DOHH2 (cell line): ENCODE results near the gene CHMP5.

ENCODE experiments used
- H3F3A ChIP-seq: fragments of 200-600 bp; sonication (generic), shearing (Covaris generic); 2 replicates; pipeline ENCODE4 v1.6.0; 2016; ENCODE audit warnings: antibody characterized with exemption, mild to moderate bottlenecking; ENCODE audit not compliant: control insufficient read depth, insufficient read depth
- H3K27ac ChIP-seq: fragments of 200-600 bp; sonication (generic); 2 replicates; pipeline ENCODE4 v1.5.1; 2014; ENCODE audit warnings: low read depth, mild to moderate bottlenecking, low read length, moderate library complexity
- H3K27me3 ChIP-seq: fragments of 200-600 bp; sonication (generic); 2 replicates; pipeline ENCODE4 v1.6.1; 2014; ENCODE audit warnings: mild to moderate bottlenecking, low read length, mixed read lengths; ENCODE audit not compliant: control insufficient read depth
- H3K36me3 ChIP-seq: fragments of 200-600 bp; sonication (generic); 2 replicates; pipeline ENCODE4 v1.6.1; 2014; ENCODE audit warnings: mild to moderate bottlenecking, low read length, moderate library complexity, mixed read lengths; ENCODE audit not compliant: control insufficient read depth
- H3K4me1 ChIP-seq: fragments of 200-600 bp; sonication (generic); 2 replicates; pipeline ENCODE4 v1.6.1; 2014; ENCODE audit warnings: mild to moderate bottlenecking, low read length, mixed read lengths; ENCODE audit not compliant: control insufficient read depth
- H3K4me2 ChIP-seq: fragments of 200-600 bp; sonication (generic); 2 replicates; pipeline ENCODE4 v1.6.0; 2014; ENCODE audit warnings: mild to moderate bottlenecking, low read length, moderate library complexity
- H3K4me3 ChIP-seq: fragments of 200-600 bp; sonication (generic); 2 replicates; pipeline ENCODE4 v1.5.1; 2014; ENCODE audit warnings: mild to moderate bottlenecking, low read length, mixed read lengths
- H3K79me2 ChIP-seq: fragments of 200-600 bp; sonication (generic); 2 replicates; pipeline ENCODE4 v1.6.1; 2014; ENCODE audit warnings: mild to moderate bottlenecking, low read length, mixed read lengths; ENCODE audit not compliant: control insufficient read depth
- H3K9me2 ChIP-seq: fragments of 200-600 bp; sonication (generic); replicated peaks from 2 replicates; pipeline ENCODE4 v1.6.1; 2014; ENCODE audit warnings: mild to moderate bottlenecking, low read length, mixed read lengths; ENCODE audit not compliant: control insufficient read depth
- H3K9me3 ChIP-seq: fragments of 200-600 bp; sonication (generic); 2 replicates; pipeline ENCODE4 v1.6.1; 2014; ENCODE audit warnings: antibody characterized with exemption, low read length, mixed read lengths; ENCODE audit not compliant: control insufficient read depth, insufficient read depth
- H4K20me1 ChIP-seq: fragments of 200-600 bp; sonication (generic); 2 replicates; pipeline ENCODE4 v1.6.0; 2014; ENCODE audit warnings: low read depth, mild to moderate bottlenecking, antibody characterized with exemption, low read length, moderate library complexity; ENCODE audit not compliant: control insufficient read depth, insufficient read depth
- EZH2phosphoT487 ChIP-seq: fragments of 200-600 bp; sonication (generic); IDR thresholded peaks from 2 replicates; pipeline ENCODE4 v1.6.1; 2017; ENCODE audit warnings: borderline replicate concordance, mild to moderate bottlenecking, antibody characterized with exemption, low read length, moderate library complexity, mixed read lengths
- TF ChIP-seq, protein P1 (sequence below): fragments of 200-600 bp; sonication (generic); IDR thresholded peaks from one replicate; pipeline ENCODE4 v1.5.1; 2014; ENCODE audit warnings: antibody characterized with exemption, mild to moderate bottlenecking, low read depth, low read length; ENCODE audit not compliant: poor library complexity, severe bottlenecking

Gene CHMP5

DNA sequence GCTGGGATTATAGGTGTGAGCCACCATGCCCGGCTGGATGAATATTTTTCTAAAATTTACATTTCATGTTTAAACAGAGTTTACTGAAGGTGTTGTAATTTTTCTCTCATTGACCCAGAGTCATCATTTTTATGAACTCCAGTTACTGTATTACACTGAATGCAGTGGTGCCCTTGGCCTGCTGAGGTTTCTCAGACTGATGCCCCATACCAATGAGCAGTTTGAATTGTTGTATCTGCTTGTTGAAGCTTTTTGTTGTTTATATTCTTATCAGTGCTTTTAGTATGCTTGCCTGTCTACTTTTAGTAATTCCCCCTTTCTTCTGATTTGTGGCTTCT is 55.4 kb downstream of the CHMP5 start:
- no peaks in the 10 kb centered on the region for H3K9me2 ChIP-seq

DNA sequence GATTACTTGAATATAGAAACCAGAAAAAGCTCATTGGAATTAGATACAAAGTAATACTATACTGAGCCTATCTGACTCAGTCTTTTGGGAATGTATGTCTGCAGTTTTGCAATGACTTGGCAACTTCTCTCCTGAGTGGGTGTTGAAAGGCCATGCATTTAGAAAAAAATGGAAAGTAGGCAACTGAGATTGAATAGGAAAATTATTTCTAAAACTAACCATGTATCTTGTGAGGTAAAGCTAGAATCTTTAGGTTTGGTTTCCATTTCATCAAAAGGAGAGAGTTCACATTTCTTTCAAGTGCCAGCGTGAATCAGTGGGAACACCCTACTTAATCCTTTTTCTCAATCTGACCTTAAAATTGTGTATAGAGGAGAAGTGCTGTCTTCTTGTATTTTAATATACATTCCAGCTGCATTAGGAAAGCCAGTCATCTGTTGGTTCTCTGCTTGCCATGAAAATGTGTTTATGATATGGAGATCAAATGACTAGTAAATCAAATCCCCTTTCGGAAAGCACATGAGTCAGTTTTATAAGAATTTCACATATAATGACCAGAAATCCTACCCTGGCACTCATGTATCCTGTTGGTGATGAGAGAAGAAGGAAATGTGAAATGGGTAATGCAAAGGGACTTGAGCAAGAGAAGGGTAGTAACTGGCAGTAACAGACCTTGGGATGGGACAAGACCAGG is 55.9 kb downstream of the CHMP5 start:
- H3K9me2 ChIP-seq = no peaks in the 10 kb centered on the region
- TF ChIP-seq EZH2phosphoT487 = no peak
- TF ChIP-seq, protein P1, sequence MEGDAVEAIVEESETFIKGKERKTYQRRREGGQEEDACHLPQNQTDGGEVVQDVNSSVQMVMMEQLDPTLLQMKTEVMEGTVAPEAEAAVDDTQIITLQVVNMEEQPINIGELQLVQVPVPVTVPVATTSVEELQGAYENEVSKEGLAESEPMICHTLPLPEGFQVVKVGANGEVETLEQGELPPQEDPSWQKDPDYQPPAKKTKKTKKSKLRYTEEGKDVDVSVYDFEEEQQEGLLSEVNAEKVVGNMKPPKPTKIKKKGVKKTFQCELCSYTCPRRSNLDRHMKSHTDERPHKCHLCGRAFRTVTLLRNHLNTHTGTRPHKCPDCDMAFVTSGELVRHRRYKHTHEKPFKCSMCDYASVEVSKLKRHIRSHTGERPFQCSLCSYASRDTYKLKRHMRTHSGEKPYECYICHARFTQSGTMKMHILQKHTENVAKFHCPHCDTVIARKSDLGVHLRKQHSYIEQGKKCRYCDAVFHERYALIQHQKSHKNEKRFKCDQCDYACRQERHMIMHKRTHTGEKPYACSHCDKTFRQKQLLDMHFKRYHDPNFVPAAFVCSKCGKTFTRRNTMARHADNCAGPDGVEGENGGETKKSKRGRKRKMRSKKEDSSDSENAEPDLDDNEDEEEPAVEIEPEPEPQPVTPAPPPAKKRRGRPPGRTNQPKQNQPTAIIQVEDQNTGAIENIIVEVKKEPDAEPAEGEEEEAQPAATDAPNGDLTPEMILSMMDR = no peak
- peaks cover 76% of the 10 kb centered on the region for H3K36me3 ChIP-seq
- H3K4me3 ChIP-seq = no peak overlapping the region
- no peaks in the 10 kb centered on the region; the same call in 1 of the 2 replicates for H3F3A ChIP-seq
- no peaks in the 10 kb centered on the region for H3K4me1 ChIP-seq
- no peaks in the 10 kb centered on the region for H3K9me3 ChIP-seq
- H4K20me1 ChIP-seq = peaks cover 3% of the 10 kb centered on the region; the same call in 1 of the 2 replicates
- H3K27ac ChIP-seq = no peak overlapping the region
- no peaks in the 10 kb centered on the region for H3K27me3 ChIP-seq
- no peaks in the 10 kb centered on the region for H3K79me2 ChIP-seq
- H3K4me2 ChIP-seq = no peak overlapping the region

More for the DNA sequence above, 55.4 kb downstream of the CHMP5 start:
- TF ChIP-seq, protein P1 = no peak
- no peak for TF ChIP-seq EZH2phosphoT487
- Histone ChIP-seq H3K36me3 (peaks cover 79% of the 10 kb centered on the region), H3K79me2 (no peaks in the 10 kb centered on the region), H3K27ac (no peak overlapping the region), H3F3A (no peaks in the 10 kb centered on the region; the same call in 1 of the 2 replicates), H4K20me1 (peaks cover 3% of the 10 kb centered on the region; the same call in 1 of the 2 replicates), H3K27me3 (no peaks in the 10 kb centered on the region), H3K9me3 (no peaks in the 10 kb centered on the region), H3K4me1 (no peaks in the 10 kb centered on the region), H3K4me3 (no peak overlapping the region), H3K4me2 (no peak overlapping the region)

DNA sequence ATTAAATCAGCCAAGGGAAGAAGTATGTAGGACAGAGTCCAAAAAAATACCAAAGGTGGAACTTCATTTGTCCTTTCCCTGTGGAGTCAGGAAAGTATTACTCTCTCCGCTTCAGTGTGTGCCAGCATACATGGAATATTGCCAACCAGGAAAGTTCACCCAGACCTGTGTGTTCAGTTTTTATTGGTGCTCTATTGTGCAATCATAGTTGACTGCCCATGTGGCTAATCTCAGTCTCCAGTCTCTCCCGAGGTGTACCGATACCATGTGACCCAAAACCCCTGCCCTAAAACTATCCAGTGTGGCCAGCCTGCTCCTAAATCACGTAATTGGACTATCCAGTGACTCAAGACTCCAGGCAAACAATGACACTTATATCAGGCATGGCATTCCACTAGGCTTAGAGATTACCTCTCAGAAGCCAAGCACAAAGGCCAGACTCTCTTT is 64.3 kb downstream of the CHMP5 start:
- no peak overlapping the region for H3K4me2 ChIP-seq
- H3K4me3 ChIP-seq = no peak overlapping the region
- H3K9me3 ChIP-seq = no peaks in the 10 kb centered on the region
- H3K27ac ChIP-seq = no peak overlapping the region
- H3K27me3 ChIP-seq = no peaks in the 10 kb centered on the region
- H4K20me1 ChIP-seq = no peaks in the 10 kb centered on the region
- no peak for TF ChIP-seq EZH2phosphoT487
- TF ChIP-seq, protein P1 = no peak
- peaks cover 69% of the 10 kb centered on the region for H3K36me3 ChIP-seq
- no peaks in the 10 kb centered on the region for H3K9me2 ChIP-seq
- H3F3A ChIP-seq = no peaks in the 10 kb centered on the region; the same call in 1 of the 2 replicates
- no peaks in the 10 kb centered on the region for H3K4me1 ChIP-seq
- H3K79me2 ChIP-seq = no peaks in the 10 kb centered on the region
